HG03039 (cell line): ENCODE data around the gene MMD2.
"Not testable (repeated sequence)": the region's sequence is repeated elsewhere in the genome, so short reads cannot be mapped to it uniquely, and the experiment has no call there.

Experiments used
- ATAC-seq: cut with Tn5 transposase; IDR thresholded peaks from one replicate; pipeline ENCODE4 v1.9.1; 2021; ENCODE audit warnings: mild to moderate bottlenecking, moderate library complexity; ENCODE audit not compliant: unreplicated experiment

Gene MMD2

GRCh38 chr7:4895766-4896165 is 63.2 kb downstream of the MMD2 start:
- ATAC-seq = no peak

GRCh38 chr7:4894482-4894881 is 64.5 kb downstream of the MMD2 start:
- ATAC-seq = no peak

GRCh38 chr7:4893929-4894475 is 65.0 kb downstream of the MMD2 start:
- ATAC-seq = no peak

- not testable (repeated sequence) for ATAC-seq
These were observed 65.8 kb downstream of the MMD2 start for GRCh38 chr7:4893188-4893587.

GRCh38 chr7:4891522-4891921 is 67.5 kb downstream of the MMD2 start:
- ATAC-seq = not testable (repeated sequence)

- ATAC-seq = no peak
These were observed 69.3 kb downstream of the MMD2 start for GRCh38 chr7:4889682-4890081.

- no peak for ATAC-seq
These were observed 70.8 kb downstream of the MMD2 start for GRCh38 chr7:4888161-4888560.

GRCh38 chr7:4886671-4887070 is 72.3 kb downstream of the MMD2 start:
- ATAC-seq = no peak

- ATAC-seq = no peak
These were observed 73.6 kb downstream of the MMD2 start for GRCh38 chr7:4885317-4885807.

GRCh38 chr7:4884164-4884563 is 74.8 kb downstream of the MMD2 start:
- ATAC-seq = no peak

- ATAC-seq = peak; percentile 59
These were observed 75.4 kb downstream of the MMD2 start, which contains the start of gene RADIL for GRCh38 chr7:4883372-4884144. TSS of gene RADIL (minus strand) at chr7:4883716. CDS start at chr7:4878139, 5,577 bp downstream.

- ATAC-seq = no peak
These were observed 76.0 kb downstream of the MMD2 start for GRCh38 chr7:4883033-4883371.

GRCh38 chr7:4882169-4883032 is 76.6 kb downstream of the MMD2 start:
- no peak for ATAC-seq

- no peak for ATAC-seq
These were observed 78.8 kb downstream of the MMD2 start for GRCh38 chr7:4880218-4880617.

- no peak for ATAC-seq
These were observed 79.4 kb downstream of the MMD2 start for GRCh38 chr7:4879396-4880081.

GRCh38 chr7:4878336-4879335 is 80.4 kb downstream of the MMD2 start:
- no peak for ATAC-seq

- no peak for ATAC-seq
These were observed 82.4 kb downstream of the MMD2 start for GRCh38 chr7:4876586-4876985.

GRCh38 chr7:4875391-4875790 is 83.6 kb downstream of the MMD2 start:
- ATAC-seq = no peak

- no peak for ATAC-seq
These were observed 85.7 kb downstream of the MMD2 start for GRCh38 chr7:4873071-4873944.
